OCI-LY7 (cell line): ENCODE results near the gene HERC3. TPM values are rescaled to one million over a fixed set of nuclear protein-coding genes. Genes with fewer than 3 reads are reported as not detected.

Source experiments
- BruUV-seq: library from RNA; stranded (reverse); fragments of 400-500 nt; replicated peaks from 2 replicates; lab custom pipeline; 2021; lab: Mats Ljungman, UMichigan
- CTCF ChIA-PET: fragments of 300-600 bp; sonication (Branson Sonifier 250); formaldehyde crosslinking; loops from one replicate; lab custom pipeline; 2022; ENCODE audit warnings: antibody characterized with exemption; ENCODE audit not compliant: unreplicated experiment; lab: Charles Lee
- POLR2A ChIA-PET: fragments of 300-600 bp; sonication (Branson Sonifier 250); formaldehyde crosslinking; loops from one replicate; lab custom pipeline; 2022; ENCODE audit warnings: antibody characterized with exemption; lab: Charles Lee
- DNase-seq: peaks from one replicate; pipeline ENCODE4 v3.0.0-alpha.2; 2015; ENCODE audit warnings: low spot score
- H2AFZ ChIP-seq: fragments of 200-600 bp; sonication (generic), shearing (Covaris generic); 2 replicates; pipeline ENCODE4 v1.6.1; 2014; ENCODE audit warnings: mild to moderate bottlenecking, antibody characterized with exemption, low read length, moderate library complexity
- H3K27ac ChIP-seq: fragments of 200-600 bp; sonication (generic); 2 replicates; pipeline ENCODE4 v1.5.1; 2014; ENCODE audit warnings: mixed run types, low read depth, mild to moderate bottlenecking, moderate library complexity, low read length, inconsistent platforms; ENCODE audit not compliant: poor library complexity, severe bottlenecking
- H3K36me3 ChIP-seq: fragments of 200-600 bp; sonication (generic); 2 replicates; pipeline ENCODE4 v1.6.1; 2014; ENCODE audit warnings: mild to moderate bottlenecking, antibody characterized with exemption, low read length, moderate library complexity, mixed read lengths; ENCODE audit not compliant: insufficient read depth
- H3K4me1 ChIP-seq: fragments of 200-600 bp; sonication (generic); 2 replicates; pipeline ENCODE4 v1.5.1; 2014; ENCODE audit warnings: mild to moderate bottlenecking, low read length; ENCODE audit not compliant: insufficient read depth, poor library complexity, severe bottlenecking
- H3K4me2 ChIP-seq: fragments of 200-600 bp; sonication (generic); 2 replicates; pipeline ENCODE4 v1.6.1; 2014; ENCODE audit warnings: mild to moderate bottlenecking, low read length
- H3K4me3 ChIP-seq: fragments of 200-600 bp; sonication (generic); 2 replicates; pipeline ENCODE4 v1.5.1; 2014; ENCODE audit warnings: mild to moderate bottlenecking, low read depth, low read length; ENCODE audit not compliant: poor library complexity, severe bottlenecking
- H3K79me2 ChIP-seq: fragments of 200-600 bp; sonication (generic); 2 replicates; pipeline ENCODE4 v1.6.1; 2016; ENCODE audit warnings: low read depth, mild to moderate bottlenecking, low read length, moderate library complexity, mixed read lengths; ENCODE audit not compliant: insufficient read depth
- H3K9me2 ChIP-seq: fragments of 200-600 bp; sonication (generic); 2 replicates; pipeline ENCODE4 v1.6.1; 2016; ENCODE audit warnings: mild to moderate bottlenecking, low read length, mixed read lengths; ENCODE audit not compliant: insufficient read depth
- H3K9me3 ChIP-seq: fragments of 200-600 bp; sonication (generic); 2 replicates; pipeline ENCODE4 v1.6.1; 2014; ENCODE audit warnings: mild to moderate bottlenecking, mixed run types, low read length, mixed read lengths
- H4K20me1 ChIP-seq: fragments of 200-600 bp; sonication (generic); 2 replicates; pipeline ENCODE4 v1.6.1; 2014; ENCODE audit warnings: mild to moderate bottlenecking, antibody characterized with exemption, low read length, moderate library complexity, mixed read lengths; ENCODE audit not compliant: insufficient read depth
- EZH2phosphoT487 ChIP-seq: fragments of 200-600 bp; sonication (generic); IDR thresholded peaks from 2 replicates; pipeline ENCODE4 v1.6.1; 2018; ENCODE audit warnings: low read depth, borderline replicate concordance, mild to moderate bottlenecking, mixed run types, antibody characterized with exemption, low read length, moderate library complexity, mixed read lengths
- intact Hi-C: fragments of 100-400 bp; cut with micrococcal nuclease; formaldehyde crosslinking; loops from one replicate; pipeline ENCODE4 v1.10.0; 2022; ENCODE audit not compliant: unreplicated experiment
- total RNA-seq, 2 experiments: library from RNA; depleted of rRNA in 1 of 2; stranded (reverse); fragments of >200 nt in 1 of 2; shearing (Covaris generic) in 1 of 2; gene quantifications; 2 replicates each; pipeline ENCODE4 v1.2.3, GENCODE V29; 2014 to 2022
- TF ChIP-seq, protein P1 (sequence below): fragments of 200-600 bp; sonication (generic); conservative IDR thresholded peaks from 2 replicates; pipeline ENCODE4 v1.5.1; 2014; ENCODE audit warnings: mild to moderate bottlenecking, antibody characterized with exemption, low read length, moderate library complexity, mixed read lengths

The HERC3 gene
- total RNA-seq, 2 experiments from 2014 or later, result 9.2 to 22.9 TPM

DNA sequence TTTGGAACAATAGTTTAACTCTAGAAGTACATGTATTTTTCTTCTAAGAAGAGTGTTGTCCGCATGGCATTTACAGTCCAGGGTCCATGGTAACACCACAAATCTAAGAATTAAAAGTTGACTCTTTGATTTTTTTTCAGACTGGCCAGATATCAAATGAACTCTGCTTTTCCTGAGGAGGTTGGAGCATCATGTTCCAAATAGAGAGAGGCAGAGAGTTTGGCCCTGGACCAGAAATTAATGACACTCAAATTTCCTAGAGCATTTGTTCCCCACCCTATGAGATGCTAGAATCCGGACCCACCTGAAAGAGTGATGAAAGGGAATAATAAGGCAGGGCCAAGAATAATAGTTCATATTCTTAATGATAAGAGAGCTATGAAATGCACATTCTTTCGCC, 152.3 kb downstream of the HERC3 start:
- Histone ChIP-seq H3K36me3 (no peaks in the 10 kb centered on the region), H3K9me3 (no peaks in the 10 kb centered on the region), H3K4me1 (no peaks in the 10 kb centered on the region), H3K27ac (no peak overlapping the region), H2AFZ (no peak overlapping the region), H3K4me3 (no peak overlapping the region), H3K4me2 (no peak overlapping the region), H3K9me2 (no peaks in the 10 kb centered on the region), H3K79me2 (no peaks in the 10 kb centered on the region), H4K20me1 (no peaks in the 10 kb centered on the region)
- POLR2A ChIA-PET, result no interaction called here
- intact Hi-C loops, result no loop called here
- CTCF ChIA-PET, result no interaction called here
- no peak for DNase-seq
- BruUV-seq, result no TSS peak
- no peak for TF ChIP-seq EZH2phosphoT487
- TF ChIP-seq, protein P1, sequence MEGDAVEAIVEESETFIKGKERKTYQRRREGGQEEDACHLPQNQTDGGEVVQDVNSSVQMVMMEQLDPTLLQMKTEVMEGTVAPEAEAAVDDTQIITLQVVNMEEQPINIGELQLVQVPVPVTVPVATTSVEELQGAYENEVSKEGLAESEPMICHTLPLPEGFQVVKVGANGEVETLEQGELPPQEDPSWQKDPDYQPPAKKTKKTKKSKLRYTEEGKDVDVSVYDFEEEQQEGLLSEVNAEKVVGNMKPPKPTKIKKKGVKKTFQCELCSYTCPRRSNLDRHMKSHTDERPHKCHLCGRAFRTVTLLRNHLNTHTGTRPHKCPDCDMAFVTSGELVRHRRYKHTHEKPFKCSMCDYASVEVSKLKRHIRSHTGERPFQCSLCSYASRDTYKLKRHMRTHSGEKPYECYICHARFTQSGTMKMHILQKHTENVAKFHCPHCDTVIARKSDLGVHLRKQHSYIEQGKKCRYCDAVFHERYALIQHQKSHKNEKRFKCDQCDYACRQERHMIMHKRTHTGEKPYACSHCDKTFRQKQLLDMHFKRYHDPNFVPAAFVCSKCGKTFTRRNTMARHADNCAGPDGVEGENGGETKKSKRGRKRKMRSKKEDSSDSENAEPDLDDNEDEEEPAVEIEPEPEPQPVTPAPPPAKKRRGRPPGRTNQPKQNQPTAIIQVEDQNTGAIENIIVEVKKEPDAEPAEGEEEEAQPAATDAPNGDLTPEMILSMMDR, result no peak

DNA sequence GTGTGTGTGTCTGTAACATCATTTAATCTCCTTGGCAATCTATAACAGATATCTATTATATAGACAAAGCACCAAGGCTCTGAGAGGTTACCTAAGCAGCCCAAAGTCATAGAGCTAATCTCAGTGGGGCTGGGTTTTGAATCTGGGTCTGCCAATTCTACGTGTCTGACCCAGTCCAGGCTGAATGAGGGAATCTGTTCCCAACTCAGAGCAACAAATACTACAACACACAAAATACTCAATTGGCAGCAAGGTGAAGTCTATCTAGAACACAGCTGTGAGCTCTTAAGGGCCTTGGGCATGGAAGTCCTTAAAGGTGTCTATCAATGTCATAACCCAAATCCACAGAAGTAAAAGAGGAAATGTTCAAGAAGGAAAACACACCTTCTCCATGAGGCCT, 152.9 kb downstream of the HERC3 start:
- no peak for DNase-seq
- intact Hi-C loops, result no loop called here
- CTCF ChIA-PET, result no interaction called here
- H3K27ac ChIP-seq, result no peak overlapping the region
- no peaks in the 10 kb centered on the region for H3K9me2 ChIP-seq
- POLR2A ChIA-PET, result interaction anchor here (1.3 kb wide), 1 partner anchor 20 kb away, joined by 5 read pairs; no protein-coding TSS in a partner anchor
- BruUV-seq, result no TSS peak
- no peak overlapping the region for H3K4me3 ChIP-seq
- H3K4me2 ChIP-seq, result no peak overlapping the region
- H3K4me1 ChIP-seq, result no peaks in the 10 kb centered on the region
- H2AFZ ChIP-seq, result no peak overlapping the region
- H3K9me3 ChIP-seq, result no peaks in the 10 kb centered on the region
- H3K36me3 ChIP-seq, result no peaks in the 10 kb centered on the region
- H3K79me2 ChIP-seq, result no peaks in the 10 kb centered on the region
- no peaks in the 10 kb centered on the region for H4K20me1 ChIP-seq
- TF ChIP-seq, protein P1, result no peak
- no peak for TF ChIP-seq EZH2phosphoT487

DNA sequence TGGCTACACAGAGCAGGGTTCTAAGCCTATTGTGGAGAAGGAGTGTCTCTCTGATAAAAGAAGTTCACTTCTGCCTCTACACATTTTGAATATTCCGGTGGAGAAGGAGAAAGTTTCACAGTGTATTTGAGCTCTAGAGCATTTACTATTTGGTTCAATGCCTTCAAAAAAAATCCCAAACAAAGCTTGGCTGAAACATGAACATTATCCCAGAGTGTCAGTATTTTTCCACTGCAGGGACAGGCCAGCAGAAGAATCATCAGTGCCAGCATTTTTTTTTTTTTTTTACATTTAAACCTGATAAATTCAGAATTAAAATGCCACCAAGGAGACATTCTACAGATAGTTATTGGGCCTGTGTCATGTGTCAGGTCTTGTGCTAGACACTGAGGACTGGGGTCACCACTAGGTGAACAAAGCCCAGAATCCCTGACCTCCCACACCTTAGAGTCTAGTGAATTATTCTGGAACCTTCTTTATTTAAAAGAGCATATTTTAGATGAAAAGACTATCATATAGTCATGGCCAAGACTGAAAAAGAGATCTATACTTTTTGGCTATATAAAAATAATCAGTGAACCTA, 153.4 kb downstream of the HERC3 start:
- no peak for DNase-seq
- Histone ChIP-seq H3K9me3 (no peaks in the 10 kb centered on the region), H3K4me3 (no peak overlapping the region), H3K4me2 (no peak overlapping the region), H3K79me2 (no peaks in the 10 kb centered on the region), H3K9me2 (no peaks in the 10 kb centered on the region), H3K27ac (no peak overlapping the region), H2AFZ (no peak overlapping the region), H3K4me1 (no peaks in the 10 kb centered on the region), H3K36me3 (no peaks in the 10 kb centered on the region), H4K20me1 (no peaks in the 10 kb centered on the region)
- intact Hi-C loops, result no loop called here
- TF ChIP-seq, protein P1, result no peak
- no peak for TF ChIP-seq EZH2phosphoT487
- ChIA-PET POLR2A (interaction anchor here (1.3 kb wide), 1 partner anchor 20 kb away, joined by 5 read pairs; no protein-coding TSS in a partner anchor), CTCF (no interaction called here)
- BruUV-seq, result no TSS peak
